Epidermal melanocyte (primary cell): ENCODE data around the gene INPP5A.

Source experiments
- DNase-seq: peaks from one replicate; pipeline ENCODE4 v3.0.0; 2011; ENCODE audit warnings: low spot score; ENCODE audit not compliant: insufficient read length

Gene INPP5A

DNA sequence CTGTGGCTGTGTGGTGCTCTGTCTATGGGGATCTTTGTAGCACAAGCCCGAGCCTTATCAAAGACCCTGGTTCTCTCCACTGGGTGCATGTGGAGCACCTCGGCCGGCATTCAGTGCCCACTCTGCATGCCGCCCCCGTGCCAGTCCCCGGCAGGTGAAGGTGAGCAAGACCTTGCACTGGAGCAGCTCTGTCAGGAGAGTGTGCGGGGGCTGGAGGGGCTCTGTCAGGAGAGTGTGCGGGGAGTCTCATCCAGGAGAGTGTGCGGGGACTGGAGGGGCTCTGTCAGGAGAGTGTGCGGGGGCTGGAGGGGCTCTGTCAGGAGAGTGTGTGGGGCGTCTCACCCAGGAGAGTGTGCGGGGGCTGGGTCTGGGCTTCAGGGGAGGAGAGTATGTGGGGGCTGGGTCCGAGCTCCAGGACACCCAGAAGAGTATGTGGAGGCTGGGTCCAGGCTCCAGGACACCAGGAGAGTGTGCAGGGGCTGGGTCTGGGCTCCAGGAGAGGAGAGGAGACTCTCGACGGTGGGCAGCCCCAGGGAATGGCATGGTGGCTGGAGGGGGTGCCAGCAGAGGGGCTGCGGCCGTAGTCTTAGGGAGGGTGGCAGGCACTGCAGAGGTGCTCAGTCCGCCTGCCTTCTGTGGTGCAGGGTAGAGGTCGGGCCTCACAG is 40.8 kb downstream of the INPP5A start:
- no peak for DNase-seq

DNA sequence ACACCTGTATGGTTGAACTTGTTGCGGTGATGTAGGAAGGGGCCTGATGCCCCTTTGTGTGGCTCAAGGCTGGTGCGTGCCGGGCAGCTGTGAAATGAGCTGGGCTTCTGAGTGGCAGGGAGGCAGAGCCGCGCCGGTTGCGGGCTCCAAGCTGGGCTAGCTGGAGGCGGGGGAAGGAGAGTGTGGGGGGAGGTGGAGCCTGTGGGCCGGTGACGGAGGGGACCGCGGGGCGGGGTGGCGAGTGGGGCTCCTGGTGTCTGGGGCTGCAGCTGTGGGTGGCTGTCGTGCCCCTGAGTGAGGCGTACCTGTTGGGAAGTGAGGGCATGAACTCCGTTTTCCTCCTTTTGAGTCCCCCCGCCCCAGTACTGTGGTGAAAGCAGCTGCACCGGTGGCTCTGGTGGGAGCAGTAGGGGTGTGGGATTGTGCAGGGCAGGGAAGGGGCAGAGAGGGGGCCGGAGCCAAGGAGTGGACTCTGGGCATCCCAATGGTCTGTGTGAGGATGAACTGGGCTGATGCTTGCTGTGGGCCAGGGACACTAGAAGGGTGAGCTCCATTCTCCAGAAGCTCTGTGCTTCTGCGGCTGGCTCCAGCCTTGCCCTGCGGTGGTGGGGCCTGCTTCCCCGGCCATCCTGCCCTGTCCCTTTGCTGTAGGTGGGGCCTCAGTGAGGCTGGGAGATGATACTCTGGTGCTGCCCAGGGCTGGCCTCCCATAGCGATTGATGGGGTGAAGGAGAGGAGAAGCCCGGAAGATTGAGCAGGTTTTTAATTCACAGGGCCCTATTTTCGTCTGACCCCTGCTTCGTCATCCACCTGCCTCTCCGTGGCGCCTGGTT is 41.7 kb downstream of the INPP5A start:
- no peak for DNase-seq

DNA sequence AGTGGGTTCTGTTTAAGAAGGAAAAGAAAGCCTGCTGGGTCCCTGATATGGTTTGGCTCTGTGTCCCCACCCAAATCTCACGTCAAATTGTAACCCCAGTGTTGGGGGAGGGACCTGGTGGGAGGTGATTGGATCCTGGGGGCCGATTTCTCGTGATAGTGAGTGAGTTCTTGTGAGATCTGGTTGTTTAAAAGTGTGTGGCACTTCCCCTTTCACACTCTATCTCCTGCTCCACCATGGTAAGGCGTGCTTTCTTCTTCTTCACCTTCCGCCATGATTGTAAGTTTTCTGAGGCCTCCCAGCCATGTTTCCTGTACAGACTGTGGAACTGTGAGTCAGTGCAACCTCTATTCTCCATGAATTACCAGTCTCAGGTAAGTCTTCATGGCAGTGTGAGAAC is 42.6 kb downstream of the INPP5A start:
- no peak for DNase-seq

DNA sequence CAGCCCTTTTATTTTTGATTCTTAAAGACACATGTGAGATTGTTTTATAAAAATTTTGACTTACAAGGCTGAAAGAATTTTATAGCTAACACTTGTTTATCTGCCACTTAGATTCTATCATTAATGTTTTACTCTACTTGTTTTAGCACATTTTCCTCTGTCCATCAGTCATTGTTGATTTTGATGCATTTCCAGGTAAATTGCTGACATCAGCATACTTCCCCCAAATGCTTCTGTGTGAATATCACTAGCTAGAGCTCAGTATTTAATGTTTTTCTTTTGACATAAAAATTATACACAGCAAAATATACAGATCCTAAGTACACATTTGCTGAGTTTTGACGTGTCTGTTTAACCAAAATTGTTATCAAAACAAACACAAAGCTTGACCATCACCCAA is 43.0 kb downstream of the INPP5A start:
- no peak for DNase-seq

DNA sequence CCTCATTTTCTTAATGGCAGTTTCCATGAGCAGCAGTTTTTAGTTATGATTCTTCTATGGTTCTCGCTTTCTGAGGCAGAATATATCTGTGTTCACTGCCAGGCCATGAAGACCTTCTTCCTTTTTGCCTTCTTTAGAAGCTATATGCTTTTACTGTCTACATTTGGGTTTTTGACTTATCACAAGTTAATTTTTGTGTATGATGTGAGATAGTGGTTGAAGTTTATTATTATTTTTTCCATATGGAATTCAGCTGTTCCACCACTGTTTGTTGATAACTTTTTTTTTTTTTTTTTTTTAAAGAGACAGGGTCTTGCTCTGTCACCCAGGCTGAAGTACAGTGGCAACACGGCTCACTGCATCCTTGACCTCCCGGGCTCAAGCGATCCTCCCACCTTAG is 44.5 kb downstream of the INPP5A start:
- no peak for DNase-seq

DNA sequence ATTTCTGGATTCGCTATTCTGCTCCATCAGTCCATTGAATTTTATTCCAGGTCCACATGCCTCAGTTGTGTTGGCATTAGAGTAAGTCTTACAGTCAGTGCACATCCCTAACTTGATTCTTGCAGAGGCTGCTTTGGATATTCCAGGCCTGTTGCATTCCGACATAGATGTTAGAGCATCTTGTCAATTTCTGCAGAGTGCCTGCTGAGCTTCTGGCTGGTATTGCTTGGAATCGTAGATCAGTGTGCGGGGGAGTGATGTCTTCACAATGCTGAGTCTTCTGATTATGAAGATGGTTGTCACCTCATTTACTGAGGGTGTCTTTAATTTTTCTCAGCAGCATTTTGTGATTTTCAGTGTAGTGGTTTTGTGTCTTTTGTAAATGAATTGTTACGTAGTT is 45.2 kb downstream of the INPP5A start:
- DNase-seq = no peak

DNA sequence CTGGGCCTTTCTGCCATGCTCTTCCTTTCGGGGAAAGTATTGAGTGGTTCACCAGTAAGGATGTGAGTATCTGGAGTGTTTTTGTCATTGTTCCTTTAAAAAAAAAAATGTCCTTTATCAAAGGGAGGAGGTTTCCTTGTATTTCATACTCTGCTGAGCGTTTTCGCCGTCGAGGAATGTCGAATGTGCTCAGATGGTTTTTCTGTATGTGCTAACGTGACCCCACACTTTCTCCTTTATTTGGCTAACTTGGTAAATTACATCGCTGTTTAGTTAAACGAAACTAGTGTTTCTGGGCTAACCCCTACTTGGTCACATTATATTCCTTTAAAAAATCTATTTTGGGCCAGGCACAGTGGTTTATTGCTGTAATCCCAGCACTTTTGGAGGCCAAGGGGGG is 45.9 kb downstream of the INPP5A start:
- no peak for DNase-seq

DNA sequence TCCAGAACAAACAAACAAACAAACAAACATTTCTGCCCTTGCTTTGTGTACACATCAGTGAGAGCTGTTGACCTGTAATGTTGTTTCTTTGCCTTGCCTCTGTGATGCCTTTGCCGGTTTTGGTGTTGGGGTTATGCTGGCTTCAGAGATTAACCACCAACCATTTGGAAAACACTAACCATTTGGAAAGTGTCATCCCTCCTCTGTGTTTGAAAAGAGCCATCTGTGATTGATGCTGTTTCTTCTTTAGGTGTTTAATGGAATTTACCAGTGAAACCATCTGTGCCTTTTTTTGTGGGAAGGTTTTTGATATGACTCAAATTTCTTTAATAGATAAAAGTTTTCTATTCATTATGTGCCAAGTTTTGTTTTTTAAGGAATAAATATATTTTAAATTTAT is 46.5 kb downstream of the INPP5A start:
- DNase-seq = no peak

DNA sequence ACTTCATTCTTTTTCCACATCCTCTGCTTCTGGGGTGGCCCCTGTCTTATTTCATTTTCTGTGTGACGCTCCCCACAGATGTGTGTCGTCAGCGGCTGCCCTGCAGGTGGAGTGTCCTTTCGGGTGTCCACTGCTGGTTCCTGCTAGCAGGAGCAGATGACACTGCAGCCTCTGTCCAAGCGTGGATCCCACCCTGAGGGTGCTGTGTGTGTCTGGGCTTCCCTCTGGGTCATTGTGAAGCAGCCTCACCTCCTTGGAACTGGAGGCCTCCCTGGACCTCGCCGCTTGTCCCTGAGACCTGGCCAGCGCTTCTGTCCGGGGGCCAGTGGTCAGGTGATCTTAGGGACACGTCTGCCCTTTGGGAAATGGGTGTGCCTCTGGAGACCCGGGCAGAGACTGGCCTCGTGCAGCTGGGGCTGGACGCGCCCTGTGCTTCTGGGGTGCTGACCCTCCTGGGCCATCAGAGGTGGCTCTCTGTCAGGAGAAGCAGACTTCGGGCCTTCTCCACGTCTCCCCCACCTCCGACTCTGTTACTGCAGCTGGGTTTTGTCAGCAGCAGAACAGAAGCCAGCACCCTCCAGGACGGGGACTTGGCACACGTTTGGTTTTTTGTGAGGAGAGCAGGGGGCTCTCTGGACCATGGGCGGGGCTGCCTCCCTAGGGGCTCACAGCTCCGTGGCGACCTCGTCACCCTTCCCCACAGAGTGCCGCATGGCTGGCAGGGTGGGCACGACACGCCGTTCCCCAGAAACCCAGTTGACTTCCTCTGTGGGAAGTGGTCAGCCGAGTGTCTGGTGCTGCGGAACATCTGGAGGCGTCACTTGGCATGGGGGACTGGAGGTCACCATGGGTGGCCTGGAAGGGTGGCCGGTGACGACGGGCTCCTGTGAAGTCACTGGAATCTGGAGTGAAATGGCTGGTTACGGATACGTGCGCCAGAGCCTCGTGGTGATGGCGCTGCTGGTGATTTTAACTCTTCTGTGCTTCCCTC is 48.4 kb downstream of the INPP5A start:
- DNase-seq = no peak

DNA sequence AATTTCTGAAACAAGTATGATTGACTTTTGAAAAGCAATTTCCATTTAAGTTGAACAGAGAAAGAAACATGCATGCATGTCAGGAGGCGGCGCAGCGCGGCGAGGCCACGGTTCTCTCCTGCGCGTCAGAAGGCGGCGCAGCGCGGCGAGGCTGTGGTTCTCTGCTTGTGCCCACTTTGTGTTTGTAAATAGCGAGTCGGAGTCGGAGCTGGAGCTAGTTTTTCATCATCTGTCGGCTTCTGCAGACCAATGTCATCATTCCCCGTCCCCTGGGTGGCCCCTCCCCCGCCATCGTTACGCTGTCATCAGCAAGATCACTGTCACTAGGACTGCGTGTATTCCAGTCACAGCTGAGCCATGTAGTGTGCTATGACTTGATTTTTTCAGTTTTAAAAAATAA is 49.2 kb downstream of the INPP5A start:
- no peak for DNase-seq

DNA sequence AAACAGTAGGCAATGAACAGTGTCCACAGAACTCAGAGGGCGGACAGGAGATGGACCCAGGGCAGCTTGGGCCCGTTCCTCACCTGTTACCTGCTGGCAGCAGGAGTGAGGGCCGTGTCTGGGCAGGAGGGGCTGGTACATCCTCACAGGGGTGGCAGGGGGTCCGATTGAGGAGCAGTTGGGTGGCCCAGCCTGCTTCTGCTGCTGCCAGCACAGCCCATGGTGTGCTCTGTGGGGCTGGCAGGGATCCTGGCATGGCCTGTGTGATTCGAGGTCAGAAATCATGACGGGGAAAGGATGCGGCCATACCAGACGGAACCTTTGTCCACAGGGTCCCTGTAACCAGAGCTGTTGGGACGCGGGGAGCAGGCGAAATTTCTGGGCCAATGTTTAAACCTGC is 49.6 kb downstream of the INPP5A start:
- DNase-seq = no peak

DNA sequence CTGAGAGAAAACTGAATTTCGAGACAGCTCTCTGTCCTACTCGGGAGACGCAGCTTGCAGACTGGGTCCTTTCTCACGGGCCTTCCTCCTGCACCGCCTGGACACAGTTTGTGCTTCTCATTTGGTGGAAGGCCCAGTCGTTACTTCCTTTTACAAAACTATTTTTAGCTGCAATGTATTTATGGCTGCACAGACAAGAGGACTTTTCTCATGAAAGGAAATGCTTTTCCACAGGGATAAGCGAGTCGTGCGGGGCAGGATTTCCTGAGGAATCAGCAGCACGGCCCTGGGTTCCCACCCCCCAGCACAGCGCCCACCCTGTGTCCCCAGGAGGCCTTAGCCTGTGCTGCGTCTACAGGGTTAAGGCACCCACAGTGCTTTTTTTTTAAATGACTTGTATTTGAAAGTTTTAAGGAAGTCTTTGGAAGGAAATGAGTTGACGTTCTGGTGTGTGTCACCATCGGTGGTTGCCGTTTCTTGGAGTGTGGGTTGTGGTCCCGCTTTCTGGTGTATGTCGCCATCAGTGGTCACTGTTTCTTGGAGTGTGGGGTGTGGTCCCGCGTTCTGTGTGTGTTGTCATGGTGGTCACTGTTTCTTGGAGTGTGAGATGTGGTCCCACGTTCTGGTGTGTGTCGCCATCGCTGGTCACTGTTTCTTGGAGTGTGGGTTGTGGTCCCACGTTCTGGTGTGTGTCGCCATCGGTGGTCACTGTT is 50.9 kb downstream of the INPP5A start:
- no peak for DNase-seq

DNA sequence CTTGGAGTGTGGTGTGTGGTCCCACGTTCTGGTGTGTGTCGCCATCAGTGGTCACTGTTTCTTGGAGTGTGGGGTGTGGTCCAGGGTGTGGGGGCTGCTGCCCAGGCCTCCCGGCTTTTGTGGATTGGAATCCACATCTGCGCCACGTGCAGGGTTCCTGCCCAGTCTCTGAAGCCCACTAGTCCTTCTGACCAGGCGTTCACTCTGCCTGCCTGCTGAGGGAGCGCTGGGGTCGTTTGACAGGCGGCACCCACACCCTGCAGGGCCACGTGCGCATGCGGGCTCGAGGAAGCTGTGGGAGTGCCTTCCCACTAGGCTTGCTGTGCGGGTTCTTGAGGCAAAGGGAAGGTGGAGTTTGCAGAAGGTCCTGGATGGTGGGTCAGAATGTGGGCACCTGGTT is 51.4 kb downstream of the INPP5A start:
- no peak for DNase-seq

DNA sequence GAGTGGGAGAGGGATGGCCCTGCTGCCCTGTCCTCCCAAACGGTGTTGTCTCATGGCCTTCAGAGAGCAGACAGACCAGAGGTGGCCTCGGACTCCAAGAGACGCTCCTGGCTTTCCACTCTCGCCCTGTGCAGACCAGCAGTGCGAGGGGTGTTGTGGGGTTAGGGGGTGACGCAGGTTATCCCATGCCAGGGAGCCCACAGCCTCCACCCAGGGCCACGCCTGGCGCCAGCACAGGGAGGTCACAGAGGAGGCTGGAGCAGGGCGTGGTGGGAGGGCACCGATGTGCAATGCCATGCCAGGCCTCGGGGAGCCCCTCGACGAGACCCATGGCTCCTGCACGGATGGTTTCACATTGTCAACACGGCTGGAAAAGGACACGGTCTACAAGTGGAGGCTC is 52.1 kb downstream of the INPP5A start:
- DNase-seq = no peak

DNA sequence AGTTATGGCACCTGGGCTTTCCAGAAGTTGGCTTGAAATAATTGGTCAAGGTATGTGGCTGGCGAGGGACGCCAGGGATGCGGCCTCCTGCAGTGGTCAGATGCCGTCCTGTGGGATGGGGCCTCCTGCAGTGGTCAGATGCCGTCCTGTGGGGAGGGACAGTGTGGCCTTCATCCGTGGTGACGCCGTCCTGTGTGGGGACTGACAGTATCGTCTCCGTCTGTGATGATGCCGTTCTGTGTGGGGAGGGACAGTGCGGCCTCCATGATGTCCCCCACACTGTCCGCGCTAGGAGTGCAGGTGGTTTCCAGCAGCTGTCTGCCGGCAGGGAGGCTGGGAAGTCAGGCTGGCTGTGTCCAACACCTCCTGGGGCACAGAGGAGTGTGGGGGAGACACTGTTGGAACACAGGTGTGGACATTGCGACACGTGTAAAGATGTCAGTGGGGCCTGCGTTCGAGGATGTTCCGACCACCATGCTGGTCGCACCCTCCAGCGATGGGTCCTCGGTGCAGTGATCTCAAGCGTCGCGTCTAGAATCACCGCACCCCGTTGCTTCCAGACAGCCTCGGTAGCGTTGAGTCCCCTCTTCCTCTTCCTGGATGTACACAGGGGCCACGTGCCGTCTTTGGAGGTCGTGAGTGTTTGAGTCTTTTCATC is 52.6 kb downstream of the INPP5A start:
- no peak for DNase-seq

DNA sequence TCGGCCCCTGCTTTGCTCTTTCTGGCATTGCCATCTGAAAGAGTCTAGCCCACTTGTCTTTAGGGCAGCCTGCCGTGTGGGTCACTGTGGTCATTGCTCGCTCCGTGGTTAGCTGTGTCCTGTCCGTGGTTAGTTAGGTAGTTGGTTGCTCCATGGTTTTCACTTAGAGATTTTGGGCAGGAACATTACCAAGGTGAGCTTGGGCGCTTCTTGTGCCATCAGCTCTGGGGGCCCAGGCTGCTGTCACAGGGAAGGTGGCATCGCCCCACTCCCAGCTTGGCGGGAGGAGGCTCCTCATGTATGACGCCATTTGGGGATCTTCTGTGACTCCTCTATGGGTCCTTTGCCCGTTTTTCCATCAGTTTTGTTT is 53.1 kb downstream of the INPP5A start:
- no peak for DNase-seq

DNA sequence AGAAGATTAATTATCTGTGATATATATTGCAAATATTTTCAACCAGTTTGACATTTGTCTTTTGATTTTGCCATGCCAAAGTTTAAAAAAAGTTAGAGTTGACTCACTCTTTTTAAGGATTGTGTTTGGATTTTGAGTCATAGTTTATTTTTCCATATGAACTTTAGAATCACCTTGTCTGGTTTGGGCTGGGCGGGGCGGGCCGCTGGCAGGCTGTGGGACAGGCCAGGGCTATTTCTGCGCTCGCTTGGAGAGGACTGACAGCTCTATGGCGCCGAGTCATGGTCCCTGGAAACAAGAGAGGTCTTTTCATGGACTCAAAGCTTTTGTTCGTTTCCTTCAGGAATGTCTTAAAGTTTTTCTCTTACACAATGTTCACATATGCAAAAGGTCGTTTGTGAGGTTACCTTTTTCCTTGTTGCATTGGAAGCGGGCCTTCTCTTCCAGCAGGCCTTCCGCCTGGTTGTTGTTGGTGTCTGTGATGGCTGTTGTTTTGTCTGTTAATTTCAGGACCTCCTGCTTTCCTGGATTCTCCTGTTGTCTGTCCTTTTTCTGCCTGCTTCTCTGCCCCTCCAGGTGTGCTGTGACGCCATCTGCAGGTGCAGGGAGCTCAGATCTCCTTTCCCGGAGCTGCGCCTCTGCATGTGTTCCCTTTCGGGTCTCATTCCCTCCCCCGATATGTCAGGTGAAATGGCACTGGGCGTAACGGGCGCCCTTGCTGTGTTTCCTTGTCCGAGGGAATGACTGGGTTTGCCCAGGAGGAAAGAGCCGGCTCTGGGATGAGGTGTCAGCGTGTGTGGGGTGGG is 53.8 kb downstream of the INPP5A start:
- DNase-seq = no peak

DNA sequence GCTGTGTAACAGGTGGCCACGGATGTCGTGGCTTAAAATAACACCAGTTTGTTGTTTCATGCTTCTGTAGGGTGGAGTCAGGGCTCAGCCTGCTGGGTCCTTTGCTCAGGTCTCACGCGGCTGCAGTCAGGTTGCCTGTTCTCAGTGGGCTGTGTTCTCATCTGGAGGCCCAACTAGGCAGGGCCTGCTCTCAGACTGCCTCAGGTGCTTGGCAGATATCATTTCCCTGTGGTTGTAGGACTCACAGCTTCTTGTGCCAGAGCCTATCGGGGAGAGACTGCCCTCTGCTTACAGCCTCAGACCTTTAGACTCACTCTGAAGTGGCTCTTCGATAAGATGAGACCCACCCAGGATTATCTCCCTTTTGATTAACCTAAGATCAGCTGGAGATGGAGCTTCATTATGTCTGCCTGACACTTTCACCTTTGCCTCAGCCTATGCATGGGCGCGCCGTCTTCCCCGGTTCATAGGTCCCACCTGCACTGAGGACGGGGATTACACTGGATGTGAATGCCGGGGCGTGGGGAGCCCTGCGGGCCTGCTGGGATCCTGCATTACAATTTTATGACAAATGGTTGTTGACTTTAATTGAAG is 55.3 kb downstream of the INPP5A start:
- no peak for DNase-seq

DNA sequence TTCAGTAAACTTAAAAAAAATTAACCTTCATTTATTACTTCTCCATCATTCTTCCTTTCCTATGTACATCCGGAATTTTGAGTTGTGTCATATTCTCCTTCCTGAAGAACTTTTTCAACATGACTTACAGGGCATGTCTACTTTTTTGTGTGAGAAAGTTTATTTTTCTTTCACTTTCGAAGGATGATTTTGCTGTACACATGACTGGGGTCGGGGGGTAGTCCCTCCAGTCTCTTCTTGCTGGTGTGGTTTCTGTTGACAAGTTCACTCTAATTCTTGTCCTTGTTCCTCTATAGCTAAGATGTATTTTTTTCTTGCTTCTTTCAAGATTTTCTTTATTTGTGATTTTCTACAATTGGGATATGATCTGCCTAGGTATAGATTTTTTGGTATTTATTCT is 55.8 kb downstream of the INPP5A start:
- DNase-seq = no peak
